HG03571 (cell line): Measurements from ENCODE around the gene CTAGE6.
"Not testable (repeated sequence)": the region's sequence is repeated elsewhere in the genome, so short reads cannot be mapped to it uniquely, and the experiment has no call there.

Source experiments
- ATAC-seq: cut with Tn5 transposase; IDR thresholded peaks from one replicate; pipeline ENCODE4 v1.9.1; 2021; ENCODE audit not compliant: unreplicated experiment

Gene CTAGE6

DNA sequence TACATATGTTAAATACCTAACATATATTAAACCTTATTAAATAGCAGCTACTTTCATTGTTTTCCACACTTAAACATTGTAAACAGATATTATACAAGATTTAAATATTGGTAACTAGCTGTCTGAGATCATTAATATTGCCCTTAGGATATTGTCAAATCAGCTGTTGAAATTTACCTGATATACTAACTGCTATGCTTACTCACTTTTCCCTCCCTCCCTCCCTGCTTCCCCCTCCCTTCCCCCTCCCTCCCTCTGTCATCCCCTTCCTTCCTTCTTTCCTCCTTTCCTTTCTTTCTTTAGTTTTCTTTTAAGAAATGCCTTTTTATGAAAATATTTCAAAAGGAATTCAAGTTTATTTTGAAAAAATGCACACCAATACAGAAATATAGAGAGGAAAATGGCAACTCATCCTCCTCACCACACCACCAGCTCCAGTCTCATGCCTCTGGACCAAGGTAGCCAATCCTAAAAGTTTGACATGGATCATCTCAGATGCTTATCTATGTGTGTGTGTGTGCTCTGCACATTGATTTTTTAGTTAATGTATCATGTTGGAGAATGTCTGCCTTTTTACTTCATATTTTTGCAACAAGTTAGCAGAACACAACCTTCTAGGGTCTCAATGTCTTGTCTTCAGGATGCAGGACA is 41.8 kb downstream of the CTAGE6 start:
- not testable (repeated sequence) for ATAC-seq

DNA sequence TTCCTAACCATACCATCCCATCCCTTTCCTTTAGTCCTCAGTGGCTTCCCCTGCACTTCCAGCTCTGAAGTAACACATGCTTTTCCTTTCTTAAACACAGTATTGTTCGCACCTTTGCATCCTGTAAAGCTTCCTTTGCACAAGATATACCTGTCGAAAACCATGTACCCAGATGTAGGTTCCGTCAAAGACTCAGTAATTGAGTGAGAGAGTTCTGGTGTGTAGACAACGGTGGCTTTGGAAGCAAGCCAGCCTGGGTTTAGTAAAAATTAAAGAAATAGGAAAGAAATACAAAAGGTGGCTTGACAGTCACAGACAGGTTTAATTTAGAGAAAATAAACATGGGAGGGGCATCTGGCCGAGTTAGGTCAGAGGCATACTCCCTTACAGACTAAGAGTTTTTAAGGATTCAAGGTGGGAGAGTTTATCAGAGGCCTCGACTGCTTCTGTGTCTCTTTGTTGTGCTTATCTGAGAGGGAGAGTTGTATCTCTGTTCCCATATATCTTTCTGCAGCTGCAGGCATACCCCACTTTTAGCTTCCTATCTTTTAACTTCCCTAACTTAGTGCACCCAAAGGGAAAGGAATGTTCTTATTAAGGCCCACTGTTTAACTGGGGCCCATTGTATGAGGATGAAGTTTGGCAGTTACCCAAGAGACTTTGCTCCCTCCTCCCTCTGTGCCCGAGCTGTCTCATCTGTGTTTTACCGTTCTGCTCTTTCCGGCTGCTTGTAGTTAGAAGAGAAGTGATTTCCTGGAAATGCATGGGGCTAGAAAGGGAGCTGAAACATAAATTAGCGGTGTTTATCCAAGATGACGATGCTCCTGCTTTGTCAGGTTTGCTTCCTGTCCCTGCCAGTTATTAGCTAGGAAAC is 42.7 kb downstream of the CTAGE6 start:
- not testable (repeated sequence) for ATAC-seq

DNA sequence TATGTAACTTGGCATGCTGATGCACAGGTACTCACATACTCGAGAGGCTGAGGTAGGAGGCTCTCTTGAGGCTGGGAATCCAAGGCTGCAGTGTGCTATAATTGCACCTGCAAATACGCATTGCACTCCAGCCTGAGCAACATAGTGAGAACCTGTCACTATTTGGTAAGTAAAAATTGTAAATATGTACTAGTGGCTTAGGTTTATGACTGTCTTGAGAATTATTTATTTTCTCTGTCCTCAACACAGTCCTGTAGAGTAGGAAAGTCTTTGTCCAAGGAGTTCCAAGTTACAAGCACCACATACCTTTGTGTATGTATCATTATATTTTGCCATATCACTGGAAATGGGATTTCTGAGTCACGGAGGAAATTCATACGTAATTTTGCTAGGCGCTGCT is 45.1 kb downstream of the CTAGE6 start:
- ATAC-seq = not testable (repeated sequence)

DNA sequence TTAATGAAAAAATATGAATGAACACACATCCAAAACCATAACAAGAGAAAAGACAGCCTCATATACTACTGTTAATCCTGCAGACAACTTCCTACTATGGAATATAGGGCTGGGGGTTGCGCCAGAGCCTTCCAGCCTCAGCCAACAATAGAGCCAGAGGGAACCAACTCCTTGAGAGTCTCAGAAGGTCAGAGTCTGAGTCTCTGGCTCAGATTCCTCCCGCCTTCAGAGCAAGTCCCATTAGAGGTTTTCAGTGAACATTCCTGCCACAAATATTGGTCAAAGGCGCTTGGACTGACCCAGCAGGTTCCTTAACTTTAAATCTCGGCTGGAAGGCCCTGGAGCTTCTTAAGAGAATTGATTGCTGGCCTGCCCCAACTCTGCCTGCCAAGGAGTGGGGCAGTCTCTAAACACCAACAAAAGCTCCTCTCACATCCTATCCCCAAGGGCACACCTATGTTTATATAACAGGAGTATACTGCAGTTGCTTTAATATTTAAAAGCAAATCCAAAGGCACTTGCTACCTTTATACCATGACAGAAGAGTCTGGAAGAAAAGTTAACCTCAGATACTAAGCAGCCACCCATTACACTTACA is 45.7 kb downstream of the CTAGE6 start:
- not testable (repeated sequence) for ATAC-seq

DNA sequence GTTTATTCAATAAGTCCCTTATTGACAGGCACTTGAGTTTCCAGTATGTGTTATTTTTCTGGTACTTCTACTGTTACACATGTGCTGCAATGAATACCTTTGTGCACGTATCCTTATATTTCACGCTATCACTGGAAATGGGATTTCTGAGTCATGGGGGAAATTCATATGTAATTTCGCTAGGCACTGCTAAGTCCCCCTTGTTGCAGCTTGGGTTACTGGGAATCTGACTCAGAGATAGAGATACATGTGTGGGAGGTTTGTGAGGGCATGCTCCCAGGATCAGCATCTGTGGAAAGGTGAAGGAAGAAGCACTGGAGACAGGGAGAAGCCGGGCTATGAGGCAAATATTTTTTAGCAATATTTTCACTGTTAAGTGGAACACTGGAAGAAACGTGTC is 47.6 kb downstream of the CTAGE6 start:
- not testable (repeated sequence) for ATAC-seq
